GM13977 (cell line): ENCODE results near the gene IGSF5.
A peak's percentile ranks its signal among the peaks of the same experiment; 100 is the strongest.

ENCODE experiments used
- DNase-seq: peaks from one replicate; pipeline ENCODE4 v3.0.0; 2012; ENCODE audit warnings: low spot score
- CTCF ChIP-seq: IDR thresholded peaks from 2 replicates; pipeline ENCODE4 v1.5.1; 2012; ENCODE audit warnings: mild to moderate bottlenecking, control low read depth; ENCODE audit not compliant: insufficient read depth; ENCODE audit errors: extremely low read depth, missing control alignments
- in situ Hi-C: fragments of 300-500 bp; cut with MboI; formaldehyde crosslinking; loops from one replicate; pipeline ENCODE4 v1.12.0; 2022; ENCODE audit warnings: low sequenced_read_pairs, low pct_unique_long_range_greater_than_20kb, mixed read lengths, inconsistent platforms; ENCODE audit not compliant: unreplicated experiment

The IGSF5 gene

DNA sequence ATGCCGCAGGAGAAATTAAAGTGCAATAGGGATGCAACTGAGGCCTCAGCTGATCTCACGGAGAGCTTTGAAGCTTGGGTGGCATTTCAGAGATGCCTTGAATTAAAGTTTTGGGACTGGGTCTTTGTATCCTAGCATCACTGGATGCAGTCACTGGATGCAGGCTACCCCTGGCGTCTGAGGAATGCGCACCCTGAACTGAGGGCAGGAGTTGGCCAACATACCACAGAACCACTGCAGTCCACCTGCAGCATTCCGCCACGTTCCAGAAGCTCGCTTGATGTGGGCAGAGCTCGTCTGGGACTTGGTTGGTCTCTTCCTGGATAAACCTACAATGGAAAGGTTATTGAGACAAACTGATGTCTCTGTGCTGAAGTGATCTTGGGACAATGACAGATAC is 34.1 kb upstream of the IGSF5 start:
- in situ Hi-C loops: no loop called here
- TF ChIP-seq CTCF: no peak
- no peak for DNase-seq

GRCh38 chr21:39712273-39712672 is 32.7 kb upstream of the IGSF5 start:
- TF ChIP-seq CTCF: no peak
- in situ Hi-C loops: no loop called here
- no peak for DNase-seq

DNA sequence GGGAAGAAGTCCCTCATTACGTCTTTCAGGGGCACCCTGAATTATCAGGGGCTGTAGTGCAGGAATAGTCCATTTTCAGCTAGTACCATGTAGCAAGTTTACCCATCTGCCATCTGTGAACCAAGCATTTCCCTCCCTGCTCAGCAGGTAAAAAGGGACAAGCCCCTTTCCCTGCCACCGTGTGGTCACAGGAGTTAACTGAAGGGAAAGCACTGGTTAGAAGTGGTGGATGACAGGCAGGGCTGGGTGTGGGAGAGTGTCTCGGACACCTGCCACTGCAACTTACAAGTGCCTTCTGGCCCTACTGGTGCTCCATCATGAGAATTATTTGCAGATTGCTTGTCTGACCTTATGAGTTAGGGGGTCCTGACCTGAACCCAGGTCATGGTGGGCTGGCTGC is 32.0 kb upstream of the IGSF5 start:
- in situ Hi-C loops: no loop called here
- TF ChIP-seq CTCF: no peak
- DNase-seq: no peak

GRCh38 chr21:39713905-39714304 is 31.1 kb upstream of the IGSF5 start:
- no peak for DNase-seq
- in situ Hi-C loops: no loop called here
- TF ChIP-seq CTCF: no peak

DNA sequence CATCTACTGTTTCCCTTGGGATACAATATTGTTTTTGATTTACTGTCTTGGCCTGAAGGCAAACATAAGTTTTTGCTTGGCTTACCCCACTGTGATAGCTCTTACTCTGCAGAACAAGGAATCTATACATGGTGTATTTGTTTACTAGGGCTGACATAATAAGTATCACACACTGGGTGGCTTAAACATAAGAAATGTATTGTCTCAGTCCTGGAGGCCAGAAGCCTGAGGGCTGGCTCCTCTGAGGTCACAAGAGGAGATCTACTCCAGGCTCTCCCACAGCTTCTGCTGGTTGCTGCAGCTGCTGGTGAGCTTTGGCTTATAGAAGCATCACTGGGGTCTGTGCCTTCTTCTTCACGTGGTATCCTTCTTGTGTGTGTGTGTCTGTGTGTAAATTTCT is 30.7 kb upstream of the IGSF5 start:
- no peak for DNase-seq
- in situ Hi-C loops: no loop called here
- TF ChIP-seq CTCF: no peak

DNA sequence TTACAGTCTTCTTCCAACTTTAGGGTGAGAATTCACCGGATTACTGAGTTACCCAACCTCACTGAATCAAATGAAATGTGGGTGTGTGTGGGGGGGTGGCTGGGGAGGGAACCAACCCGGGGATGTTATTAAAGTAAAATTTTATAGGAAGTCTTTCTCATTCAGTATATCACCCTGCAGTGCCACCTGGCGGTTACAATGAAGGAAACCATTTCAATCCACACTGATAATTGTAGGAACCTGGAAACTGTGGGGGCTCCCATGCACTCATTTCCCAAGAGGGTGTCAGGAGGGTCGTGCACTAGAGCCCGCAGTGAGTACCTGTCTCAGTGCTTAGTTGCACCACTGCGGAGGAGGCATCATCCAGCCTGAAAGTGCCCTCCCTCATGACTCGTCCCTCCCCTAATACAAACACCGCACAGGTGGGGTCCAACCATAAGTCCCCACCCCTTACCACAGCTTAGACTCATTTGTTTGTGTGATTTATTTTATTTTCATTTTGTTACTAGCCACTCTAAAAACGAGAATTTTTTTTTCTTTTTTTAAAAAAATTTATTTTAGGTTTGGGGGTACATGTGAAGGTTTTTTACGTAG is 29.1 kb upstream of the IGSF5 start:
- peak; percentile 12 for DNase-seq
- in situ Hi-C loops: no loop called here
- peak; percentile 47 for TF ChIP-seq CTCF
